ENCODE data around the gene CDK18.

Gene CDK18

DNA sequence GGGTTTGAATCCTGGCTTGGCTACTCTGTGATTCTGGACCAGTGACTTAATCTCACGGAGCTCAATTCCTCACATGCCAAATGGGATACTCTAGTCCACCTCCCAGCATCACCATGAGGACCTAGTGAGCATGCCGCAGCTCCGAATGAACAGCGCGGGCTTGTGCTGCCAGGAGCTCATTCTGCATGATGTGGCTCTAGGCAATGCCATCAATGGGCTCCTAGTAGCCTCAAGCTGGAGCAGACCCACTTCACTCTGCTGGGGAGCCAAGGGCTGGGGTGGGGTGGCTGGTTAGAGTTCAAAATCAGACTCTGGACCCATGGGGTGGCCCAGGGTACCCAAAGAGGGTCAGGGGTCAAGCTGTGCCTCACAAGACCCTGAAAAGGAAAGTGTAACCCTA is 41.5 kb downstream of the CDK18 start:
- no peak overlapping the region for H3K27ac ChIP-seq
- no peak for DNase-seq (ENCODE audit: low spot score)
- ChIA-PET POLR2A (ENCODE audit: low non-redundant PET) (no interaction called here), CTCF (interaction anchor here (0.5 to 2.1 kb wide), 5 partner anchors 22 to 349 kb away, joined by 3 to 5 read pairs (median 3); no protein-coding TSS in a partner anchor)
- TF ChIP-seq, protein P1, sequence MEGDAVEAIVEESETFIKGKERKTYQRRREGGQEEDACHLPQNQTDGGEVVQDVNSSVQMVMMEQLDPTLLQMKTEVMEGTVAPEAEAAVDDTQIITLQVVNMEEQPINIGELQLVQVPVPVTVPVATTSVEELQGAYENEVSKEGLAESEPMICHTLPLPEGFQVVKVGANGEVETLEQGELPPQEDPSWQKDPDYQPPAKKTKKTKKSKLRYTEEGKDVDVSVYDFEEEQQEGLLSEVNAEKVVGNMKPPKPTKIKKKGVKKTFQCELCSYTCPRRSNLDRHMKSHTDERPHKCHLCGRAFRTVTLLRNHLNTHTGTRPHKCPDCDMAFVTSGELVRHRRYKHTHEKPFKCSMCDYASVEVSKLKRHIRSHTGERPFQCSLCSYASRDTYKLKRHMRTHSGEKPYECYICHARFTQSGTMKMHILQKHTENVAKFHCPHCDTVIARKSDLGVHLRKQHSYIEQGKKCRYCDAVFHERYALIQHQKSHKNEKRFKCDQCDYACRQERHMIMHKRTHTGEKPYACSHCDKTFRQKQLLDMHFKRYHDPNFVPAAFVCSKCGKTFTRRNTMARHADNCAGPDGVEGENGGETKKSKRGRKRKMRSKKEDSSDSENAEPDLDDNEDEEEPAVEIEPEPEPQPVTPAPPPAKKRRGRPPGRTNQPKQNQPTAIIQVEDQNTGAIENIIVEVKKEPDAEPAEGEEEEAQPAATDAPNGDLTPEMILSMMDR (conservative IDR thresholded peaks at IDR 0.05; ENCODE audit: low read depth), result no peak

DNA sequence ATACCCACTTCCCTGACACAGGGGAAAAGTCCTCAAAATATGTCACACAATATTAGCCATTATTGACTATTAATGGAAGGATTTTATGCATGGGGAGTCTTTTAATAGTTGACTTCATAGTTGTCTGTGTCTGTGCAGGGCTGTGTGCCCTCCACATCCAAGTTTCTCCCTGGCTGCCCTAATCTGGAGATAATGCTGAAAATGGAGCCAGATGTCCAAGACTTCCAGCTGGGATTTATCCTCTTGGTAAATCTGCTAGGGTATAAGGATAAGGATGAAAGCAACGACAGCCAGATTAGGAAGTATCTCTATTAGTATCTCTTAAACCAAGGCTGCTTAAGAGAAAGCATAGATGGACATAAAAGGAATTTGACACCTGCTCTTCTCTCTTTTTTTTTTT is 42.1 kb downstream of the CDK18 start:
- ChIA-PET CTCF (interaction anchor here (0.6 to 2.1 kb wide), 3 partner anchors 22 to 275 kb away, joined by 3 to 5 read pairs (median 3); no protein-coding TSS in a partner anchor), POLR2A (ENCODE audit: low non-redundant PET) (no interaction called here)

DNA sequence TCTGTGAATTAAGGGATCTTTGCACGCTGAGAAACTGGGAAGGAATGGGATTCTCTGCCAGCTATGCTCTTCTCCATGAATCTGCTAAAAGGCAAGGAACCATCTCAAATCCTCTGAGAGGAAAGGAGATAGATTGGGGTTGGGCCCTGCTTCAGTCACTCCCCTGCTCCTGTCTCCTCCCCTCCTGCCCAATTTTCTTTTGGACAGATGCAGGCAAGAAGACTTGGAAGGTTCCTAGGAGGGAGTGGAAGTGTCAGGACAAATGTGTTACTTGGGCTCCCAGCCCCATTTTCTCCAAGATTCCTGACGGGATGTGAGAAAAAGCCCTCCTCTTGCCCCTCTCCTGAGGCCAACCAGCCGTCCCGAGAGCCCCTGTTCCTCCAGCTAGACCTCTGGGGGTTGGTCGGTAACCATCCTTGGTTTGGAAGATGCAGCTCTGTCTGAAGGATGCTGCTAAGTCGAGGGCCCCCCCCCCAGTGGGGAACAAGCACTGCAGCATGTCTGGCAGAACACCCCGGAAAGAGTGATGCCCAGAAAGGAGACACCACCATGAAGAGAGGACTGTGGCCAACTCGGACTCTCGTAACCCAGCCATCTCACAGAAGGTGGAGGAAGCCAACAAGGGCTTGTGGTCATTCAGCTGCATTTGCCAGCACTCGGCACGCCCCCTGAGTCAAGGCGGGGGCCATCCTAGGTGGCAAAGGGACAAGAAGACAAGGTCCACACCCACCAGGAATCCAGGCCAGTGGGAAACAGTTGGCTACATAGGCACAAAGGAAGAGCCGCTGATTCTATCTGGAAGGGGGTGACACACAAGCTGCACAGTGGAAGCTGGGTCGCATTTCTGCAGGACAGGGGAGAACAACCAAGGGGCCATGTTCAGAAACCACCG is 43.7 kb downstream of the CDK18 start:
- ChIA-PET CTCF (interaction anchor here (0.5 to 1.8 kb wide), 6 partner anchors 17 to 97 kb away, joined by 3 to 9 read pairs (median 3); no protein-coding TSS in a partner anchor), POLR2A (ENCODE audit: low non-redundant PET) (no interaction called here)
- TF ChIP-seq, protein P1 (conservative IDR thresholded peaks at IDR 0.05; ENCODE audit: low read depth), result no peak
- no peak overlapping the region for H3K27ac ChIP-seq
- no peak for DNase-seq (ENCODE audit: low spot score)

More for the DNA sequence above, 42.1 kb downstream of the CDK18 start:
- H3K27ac ChIP-seq, result no peak overlapping the region
- DNase-seq (ENCODE audit: low spot score), result no peak
- TF ChIP-seq, protein P1 (conservative IDR thresholded peaks at IDR 0.05; ENCODE audit: low read depth), result no peak

DNA sequence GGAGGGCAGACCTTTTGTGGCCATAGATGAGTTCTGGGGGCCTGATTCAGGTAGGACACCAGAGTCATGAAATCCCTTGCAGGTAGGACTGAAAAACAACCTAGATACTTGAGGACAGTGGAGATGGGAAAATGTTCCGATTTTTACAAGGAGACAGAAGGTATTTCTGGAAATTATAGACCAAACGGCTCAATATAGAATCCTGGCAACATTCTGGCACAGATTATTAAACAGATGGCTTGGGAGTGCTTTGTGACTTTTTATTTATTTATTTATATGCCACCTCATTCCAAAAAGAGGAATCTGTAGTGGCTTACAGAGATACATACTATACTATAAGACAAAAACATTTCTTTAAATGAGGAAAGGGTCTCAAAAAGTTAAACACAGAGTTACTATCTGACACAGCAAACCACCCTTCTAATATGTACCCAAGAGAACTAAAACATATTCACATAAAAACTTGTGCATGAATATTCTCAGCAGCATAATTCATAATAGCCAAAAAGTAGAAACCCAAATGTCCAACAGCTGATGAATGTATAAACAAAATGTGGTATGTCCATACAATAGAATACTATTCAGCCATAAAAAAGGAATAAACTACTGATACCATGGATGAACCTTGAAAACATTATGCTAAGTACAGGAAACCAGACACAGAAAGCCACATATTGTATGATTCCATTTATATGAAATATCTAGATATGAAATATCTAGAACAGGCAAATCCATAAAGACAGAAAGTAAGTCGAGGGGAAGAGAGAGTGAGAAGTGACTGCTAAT is 49.8 kb downstream of the CDK18 start:
- ChIA-PET CTCF (interaction anchor here (0.5 to 2.0 kb wide), 2 partner anchors 38 to 105 kb away, joined by 3 to 4 read pairs; no protein-coding TSS in a partner anchor), POLR2A (ENCODE audit: low non-redundant PET) (no interaction called here)
- no peak for DNase-seq (ENCODE audit: low spot score)
- TF ChIP-seq, protein P1 (conservative IDR thresholded peaks at IDR 0.05; ENCODE audit: low read depth), result no peak
- no peak overlapping the region for H3K27ac ChIP-seq

DNA sequence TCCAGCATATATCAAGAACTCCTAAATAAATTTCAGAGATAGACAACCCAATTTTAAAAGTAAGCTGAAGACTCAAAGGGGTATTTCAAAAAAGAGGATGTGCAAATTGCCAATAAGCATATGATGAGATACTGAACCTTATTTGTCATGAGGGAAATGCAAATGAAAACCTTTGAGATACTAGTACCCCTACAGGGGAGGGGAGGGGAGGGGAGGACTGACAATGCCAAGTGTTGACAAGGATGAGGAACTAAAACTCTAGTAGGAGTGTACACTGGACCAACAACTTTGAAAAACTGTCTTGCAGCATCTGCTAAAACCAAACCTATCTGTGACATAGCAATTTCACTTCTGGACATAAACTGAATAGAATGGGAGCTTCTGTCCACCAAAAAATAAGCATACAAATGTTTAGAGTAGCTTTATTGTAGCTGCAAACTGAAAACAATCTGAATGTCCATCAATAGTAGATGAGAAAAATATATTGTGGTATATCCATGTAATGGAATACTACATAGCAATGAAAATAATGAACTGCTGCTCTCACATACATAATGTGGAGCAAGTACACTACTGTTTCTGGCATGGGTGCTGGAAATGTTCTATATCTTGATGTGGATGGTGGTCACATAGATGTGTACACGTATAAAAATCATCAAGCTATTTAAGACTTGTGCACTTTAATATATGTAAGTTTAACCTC is 57.2 kb downstream of the CDK18 start:
- TF ChIP-seq, protein P1 (conservative IDR thresholded peaks at IDR 0.05; ENCODE audit: low read depth), result no peak
- POLR2A ChIA-PET (ENCODE audit: low non-redundant PET), result no interaction called here
- CTCF ChIA-PET, result interaction anchor here (1.1 to 1.4 kb wide), 2 partner anchors 13 to 30 kb away, joined by 3 to 5 read pairs; no protein-coding TSS in a partner anchor
- no peak overlapping the region for H3K27ac ChIP-seq
- no peak for DNase-seq (ENCODE audit: low spot score)

Data from RWPE1 (cell line).